IMR-90 (cell line): Measurements from ENCODE around the gene HAVCR2. TPM values are rescaled to one million over a fixed set of nuclear protein-coding genes. Genes with fewer than 3 reads are reported as not detected.

Experiments
- ATAC-seq: fragments of 200-7000 bp; cut with Tn5 transposase; 2 replicates; pipeline ENCODE4 v1.9.1; 2020; ENCODE audit warnings: low read depth, mild to moderate bottlenecking, moderate library complexity
- BruUV-seq: library from RNA; stranded (reverse); fragments of 400-500 nt; replicated peaks from 2 replicates; lab custom pipeline; 2021; lab: Mats Ljungman, UMichigan
- CTCF ChIA-PET: fragments of 300-600 bp; formaldehyde crosslinking; extraction: SDS; loops from one replicate; lab custom pipeline; 2021; ENCODE audit warnings: antibody characterized with exemption; lab: Yijun Ruan, JAX
- POLR2A ChIA-PET: fragments of 300-600 bp; sonication (Branson Sonifier 250); formaldehyde crosslinking; loops from one replicate; lab custom pipeline; 2022; ENCODE audit warnings: antibody characterized with exemption; ENCODE audit not compliant: unreplicated experiment; lab: Charles Lee
- DNase-seq: peaks from one replicate; pipeline ENCODE4 v3.0.0; 2013
- H2AFZ ChIP-seq: replicated peaks from 2 replicates; pipeline ENCODE3; 2013; ENCODE audit warnings: low read length, mild to moderate bottlenecking; ENCODE audit not compliant: poor library complexity
- H2AK5ac ChIP-seq: 2 replicates; pipeline ENCODE4 v1.6.1; 2013; ENCODE audit warnings: low read depth, low read length, inconsistent platforms
- H2AK9ac ChIP-seq: replicated peaks from 2 replicates; pipeline ENCODE3; 2013; ENCODE audit warnings: mild to moderate bottlenecking, low read depth, low read length, moderate library complexity; ENCODE audit not compliant: poor library complexity
- H2BK120ac ChIP-seq: 2 replicates; pipeline ENCODE4 v1.6.1; 2013; ENCODE audit warnings: low read depth, low read length, inconsistent platforms
- H2BK15ac ChIP-seq: 3 replicates; pipeline ENCODE4 v1.6.1; 2013; ENCODE audit warnings: low read depth, low read length, inconsistent platforms
- H2BK20ac ChIP-seq: 2 replicates; pipeline ENCODE4 v1.6.1; 2013; ENCODE audit warnings: low read depth, mild to moderate bottlenecking, inconsistent platforms, low read length, moderate library complexity
- H2BK5ac ChIP-seq: 2 replicates; pipeline ENCODE4 v1.6.1; 2013; ENCODE audit warnings: mild to moderate bottlenecking, low read depth, low read length, inconsistent platforms; ENCODE audit not compliant: poor library complexity, severe bottlenecking
- H3K14ac ChIP-seq: replicated peaks from 2 replicates; pipeline ENCODE4 v1.6.1; 2013; ENCODE audit warnings: low read depth, low read length, inconsistent platforms
- H3K18ac ChIP-seq: 2 replicates; pipeline ENCODE4 v1.6.1; 2013; ENCODE audit warnings: low read depth, low read length, control low read depth
- H3K23ac ChIP-seq: 2 replicates; pipeline ENCODE4 v1.6.1; 2013; ENCODE audit warnings: low read depth, low read length, inconsistent platforms
- H3K27ac ChIP-seq: 2 replicates; pipeline ENCODE4 v1.5.1; 2013; ENCODE audit warnings: mild to moderate bottlenecking, control low read depth, low read length; ENCODE audit not compliant: insufficient read depth
- H3K27me3 ChIP-seq: 2 replicates; pipeline ENCODE4 v1.6.1; 2013; ENCODE audit warnings: low read length; ENCODE audit not compliant: control insufficient read depth, insufficient read depth
- H3K36me3 ChIP-seq: 2 replicates; pipeline ENCODE4 v1.6.1; 2013; ENCODE audit warnings: low read length, mixed read lengths; ENCODE audit not compliant: control insufficient read depth, insufficient read depth
- H3K4ac ChIP-seq: 2 replicates; pipeline ENCODE4 v1.6.1; 2013; ENCODE audit warnings: low read depth, low read length, inconsistent platforms
- H3K4me1 ChIP-seq: 2 replicates; pipeline ENCODE4 v1.6.1; 2013; ENCODE audit warnings: low read length, mixed read lengths; ENCODE audit not compliant: control insufficient read depth, insufficient read depth
- H3K4me2 ChIP-seq: 2 replicates; pipeline ENCODE4 v1.6.1; 2013; ENCODE audit warnings: low read depth, mild to moderate bottlenecking, control low read depth, low read length, moderate library complexity
- H3K4me3 ChIP-seq: 2 replicates; pipeline ENCODE4 v1.5.1; 2013; ENCODE audit warnings: low read depth, mild to moderate bottlenecking, control low read depth, low read length, moderate library complexity; ENCODE audit not compliant: insufficient read depth
- H3K56ac ChIP-seq: 2 replicates; pipeline ENCODE4 v1.6.1; 2013; ENCODE audit warnings: low read length, inconsistent platforms; ENCODE audit not compliant: insufficient read depth; ENCODE audit errors: extremely low read depth
- H3K79me1 ChIP-seq, 2 experiments: 2 replicates each; pipeline ENCODE4 v1.6.1; 2013; ENCODE audit warnings: low read length in 2 of 2, inconsistent platforms in 1 of 2, low read depth in 1 of 2
- H3K9ac ChIP-seq: 2 replicates; pipeline ENCODE4 v1.6.1; 2013; ENCODE audit warnings: low read depth, low read length, control low read depth
- H3K9me1 ChIP-seq: 2 replicates; pipeline ENCODE4 v1.6.1; 2013; ENCODE audit warnings: low read length, inconsistent platforms; ENCODE audit not compliant: insufficient read depth
- H3K9me3 ChIP-seq: 2 replicates; pipeline ENCODE4 v1.6.1; 2013; ENCODE audit warnings: low read length; ENCODE audit not compliant: control insufficient read depth, insufficient read depth
- H4K20me1 ChIP-seq: 2 replicates; pipeline ENCODE4 v1.6.1; 2013; ENCODE audit warnings: low read length, inconsistent platforms; ENCODE audit not compliant: insufficient read depth
- H4K5ac ChIP-seq: 2 replicates; pipeline ENCODE4 v1.6.1; 2013; ENCODE audit warnings: mild to moderate bottlenecking, low read depth, low read length, control low read depth
- H4K8ac ChIP-seq, 2 experiments: 2 replicates each; pipeline ENCODE4 v1.6.1; 2013; ENCODE audit warnings: low read depth in 2 of 2, low read length in 2 of 2, control low read depth in 1 of 2, inconsistent platforms in 1 of 2
- H4K91ac ChIP-seq: 2 replicates; pipeline ENCODE4 v1.6.1; 2013; ENCODE audit warnings: low read depth, low read length, inconsistent platforms; ENCODE audit not compliant: insufficient read depth
- BHLHE40 ChIP-seq: fragments of 150-350 bp; IDR thresholded peaks from 2 replicates; pipeline ENCODE4 v1.6.1; 2016; ENCODE audit warnings: mild to moderate bottlenecking, low read depth, low read length
- CEBPB ChIP-seq: IDR thresholded peaks from 2 replicates; pipeline ENCODE4 v1.6.1; 2012; ENCODE audit warnings: low read depth, low read length, improper control_type of control experiment
- CHD1 ChIP-seq: IDR thresholded peaks from 2 replicates; pipeline ENCODE4 v1.6.1; 2012; ENCODE audit warnings: low read depth, low read length, improper control_type of control experiment
- CTCF ChIP-seq: conservative IDR thresholded peaks from 2 replicates; pipeline ENCODE4 v1.5.1; 2012; ENCODE audit warnings: mild to moderate bottlenecking, low read depth, low read length, improper control_type of control experiment
- ELK1 ChIP-seq: fragments of 150-350 bp; IDR thresholded peaks from 2 replicates; pipeline ENCODE4 v1.6.1; 2016; ENCODE audit warnings: low read depth, mild to moderate bottlenecking, low read length, moderate library complexity, borderline replicate concordance
- FOS ChIP-seq: fragments of 150-350 bp; IDR thresholded peaks from 2 replicates; pipeline ENCODE4 v1.6.1; 2016; ENCODE audit warnings: low read depth, low read length
- MAFK ChIP-seq: IDR thresholded peaks from 2 replicates; pipeline ENCODE4 v1.6.1; 2012; ENCODE audit warnings: low read depth, low read length, improper control_type of control experiment
- MAZ ChIP-seq: IDR thresholded peaks from 2 replicates; pipeline ENCODE4 v1.6.1; 2012; ENCODE audit warnings: low read depth, mild to moderate bottlenecking, low read length, improper control_type of control experiment, moderate library complexity, borderline replicate concordance
- MXI1 ChIP-seq: IDR thresholded peaks from 2 replicates; pipeline ENCODE4 v1.6.1; 2012; ENCODE audit warnings: low read depth, mild to moderate bottlenecking, low read length, moderate library complexity, borderline replicate concordance
- NFE2L2 ChIP-seq: fragments of 150-350 bp; IDR thresholded peaks from 2 replicates; pipeline ENCODE4 v1.6.1; 2016; ENCODE audit warnings: low read depth, mild to moderate bottlenecking, low read length
- POLR2A ChIP-seq: IDR thresholded peaks from 2 replicates; pipeline ENCODE4 v1.6.1; 2012; ENCODE audit warnings: mild to moderate bottlenecking, low read depth, low read length
- RAD21 ChIP-seq: IDR thresholded peaks from 2 replicates; pipeline ENCODE4 v1.6.1; 2012; ENCODE audit warnings: low read length, improper control_type of control experiment
- RCOR1 ChIP-seq: IDR thresholded peaks from 2 replicates; pipeline ENCODE4 v1.6.1; 2012; ENCODE audit warnings: mild to moderate bottlenecking, low read length, improper control_type of control experiment; ENCODE audit not compliant: insufficient replicate concordance
- RFX5 ChIP-seq: IDR thresholded peaks from 2 replicates; pipeline ENCODE4 v1.8.0; 2012; ENCODE audit warnings: low read depth, mild to moderate bottlenecking, low read length, moderate library complexity
- SMC3 ChIP-seq: fragments of 150-350 bp; IDR thresholded peaks from 2 replicates; pipeline ENCODE4 v1.6.1; 2016; ENCODE audit warnings: low read depth, mild to moderate bottlenecking, antibody characterized with exemption, low read length, moderate library complexity
- USF2 ChIP-seq: fragments of 150-350 bp; IDR thresholded peaks from 2 replicates; pipeline ENCODE4 v1.6.1; 2017; ENCODE audit warnings: mild to moderate bottlenecking, antibody characterized with exemption, low read length, low read depth
- WGBS, 2 experiments: methylation state at CpG; one replicate each; pipeline versions ENCODE4 v1.1.5 to v1.1.7; 2013; ENCODE audit warnings: missing lambda C conversion rate in 2 of 2; ENCODE audit not compliant: insufficient read length in 1 of 2; ENCODE audit errors: extremely low coverage in 2 of 2; 5-methylcytosine and 5-hydroxymethylcytosine counted together
- dilution Hi-C: fragments of 300-500 bp; cut with HindIII; formaldehyde crosslinking; loops from one replicate; pipeline ENCODE4 v1.14.3; 2018; ENCODE audit warnings: low sequenced_read_pairs; ENCODE audit not compliant: unreplicated experiment
- in situ Hi-C: fragments of 300-500 bp; cut with MboI; formaldehyde crosslinking; loops from 3 replicates; pipeline ENCODE4 v1.14.3; 2019; ENCODE audit warnings: low sequenced_read_pairs, inconsistent platforms, mixed read lengths
- intact Hi-C: fragments of 100-400 bp; cut with micrococcal nuclease; formaldehyde crosslinking; loops from 2 replicates; pipeline ENCODE4 v1.10.0; 2022
- polyA plus RNA-seq, 3 experiments: library from polyadenylated mRNA; depleted of rRNA; stranded (reverse); fragments of >200 nt; gene quantifications; 2 replicates each; pipeline ENCODE4 v1.2.3, GENCODE V29; 2012; ENCODE audit warnings: low replicate concordance in 1 of 3
- total RNA-seq: library from RNA; depleted of rRNA; stranded (reverse); fragments of >200 nt; gene quantifications from 2 replicates; pipeline ENCODE4 v1.2.3, GENCODE V29; 2012

The HAVCR2 gene
- total and polyA plus RNA-seq, 2 of the 4 experiments (the other 2 are of a cell fraction): under 0.01 to 0.07 TPM

GRCh38 chr5:157086751-157087359 lies 22.0 kb downstream of the HAVCR2 start:
- intact Hi-C loops (no loop called here), dilution Hi-C loops (no loop called here), in situ Hi-C loops (no loop called here)
- BruUV-seq: no TSS peak
- no peak overlapping the region for H4K91ac ChIP-seq
- POLR2A ChIA-PET: no interaction called here
- H2AFZ ChIP-seq: no peak overlapping the region
- no peak overlapping the region for H3K4me2 ChIP-seq
- DNase-seq (no peak), ATAC-seq (no peak)
- H3K4me3 ChIP-seq: no peak overlapping the region
- WGBS, 2 experiments: 40% methylated on average over 2 of the region's 8 CpGs; no CpG with 5 or more reads in 1 of the 2 experiments
- no peak overlapping the region for H2BK5ac ChIP-seq
- no peaks in the 10 kb centered on the region for H3K9me3 ChIP-seq
- no peak overlapping the region for H2BK120ac ChIP-seq
- no peak overlapping the region for H4K8ac ChIP-seq
- no peaks in the 10 kb centered on the region for H3K27me3 ChIP-seq
- H3K23ac ChIP-seq: no peak overlapping the region
- no peaks in the 10 kb centered on the region for H3K9me1 ChIP-seq
- no peak overlapping the region for H3K18ac ChIP-seq
- TF ChIP-seq POLR2A (no peak), CEBPB (no peak), RFX5 (no peak), SMC3 (no peak), FOS (no peak), MAZ (no peak), RCOR1 (no peak), USF2 (no peak), CTCF (no peak), ELK1 (no peak), BHLHE40 (no peak), RAD21 (no peak), MAFK (no peak), MXI1 (no peak), CHD1 (no peak), NFE2L2 (no peak)
- no peaks in the 10 kb centered on the region for H4K20me1 ChIP-seq
- no peak overlapping the region for H3K4ac ChIP-seq
- CTCF ChIA-PET: no interaction called here
- no peak overlapping the region for H2AK5ac ChIP-seq
- H3K56ac ChIP-seq: no peak overlapping the region
- no peaks in the 10 kb centered on the region for H3K4me1 ChIP-seq
- H3K27ac ChIP-seq: no peak overlapping the region
- no peaks in the 10 kb centered on the region for H3K79me1 ChIP-seq
- no peak overlapping the region for H2BK20ac ChIP-seq
- H4K5ac ChIP-seq: no peak overlapping the region
- H3K9ac ChIP-seq: no peak overlapping the region
- H3K36me3 ChIP-seq: no peaks in the 10 kb centered on the region
- no peak overlapping the region for H3K14ac ChIP-seq
- no peak overlapping the region for H2AK9ac ChIP-seq
- H2BK15ac ChIP-seq: no peak overlapping the region
